Prostate gland (tissue), 2 donors: ENCODE measurements around the gene JSRP1. TPM values are rescaled to one million over a fixed set of nuclear protein-coding genes. Genes with fewer than 3 reads are reported as not detected.

Experiments used
- DNase-seq: peaks from one replicate; pipeline ENCODE4 v3.0.0-alpha.2; 2019; ENCODE audit warnings: low spot score
- H3K27ac ChIP-seq, 2 donors: fragments of 200-600 bp; sonication (generic); 2 replicates each; pipeline ENCODE4 v1.5.1; 2017 to 2019
- H3K27me3 ChIP-seq: fragments of 200-600 bp; sonication (generic); replicated peaks from 2 replicates; pipeline ENCODE4 v1.5.1; 2019; ENCODE audit not compliant: insufficient read depth
- H3K36me3 ChIP-seq, 2 donors: fragments of 200-600 bp; sonication (generic); 1 replicate in 1 of 2; 2 replicates in 1 of 2; pipeline versions ENCODE4 v1.5.1 to v1.8.1; 2017 to 2019
- H3K4me1 ChIP-seq: fragments of 200-600 bp; sonication (generic); replicated peaks from 2 replicates; pipeline ENCODE4 v1.5.1; 2019
- H3K4me3 ChIP-seq, 2 donors: fragments of 200-600 bp; sonication (generic); 2 replicates each; pipeline ENCODE4 v1.5.1; 2017 to 2019
- H3K9me3 ChIP-seq: fragments of 200-600 bp; sonication (generic); 2 replicates; pipeline ENCODE4 v1.5.1; 2017
- CTCF ChIP-seq, 4 experiments: fragments of 200-600 bp in 2 of 4; fragments of 450-650 bp in 2 of 4; sonication (generic) in 2 of 4; IDR thresholded peaks; 1 replicate in 3 of 4; 2 replicates in 1 of 4; pipeline ENCODE4 v1.5.1; 2016 to 2019; ENCODE audit warnings: antibody characterized with exemption in 4 of 4, mild to moderate bottlenecking in 2 of 4, moderate library complexity in 2 of 4
- POLR2A ChIP-seq: fragments of 450-650 bp; IDR thresholded peaks from one replicate; pipeline ENCODE4 v1.6.1; 2016; ENCODE audit warnings: antibody characterized with exemption, mild to moderate bottlenecking
- POLR2AphosphoS5 ChIP-seq: sonication (generic); formaldehyde crosslinking; IDR thresholded peaks from one replicate; pipeline ENCODE4 v1.6.1; 2017; ENCODE audit warnings: antibody characterized with exemption
- WGBS: methylation state at CpG from one replicate; pipeline ENCODE4 v1.1.5; 2018; 5-methylcytosine and 5-hydroxymethylcytosine counted together
- intact Hi-C: fragments of 100-400 bp; cut with DNase I; formaldehyde crosslinking; loops from one replicate; pipeline ENCODE4 v1.14.2; 2022
- total RNA-seq, 2 donors: library from RNA; depleted of rRNA; stranded (reverse); fragments of >200 nt; gene quantifications; one replicate each; pipeline ENCODE4 v1.1.0, GENCODE V29; 2016

JSRP1 gene
- total RNA-seq, 2 donors from 2014 or later, result 0.96 TPM; not detected in 1

GRCh38 chr19:2209408-2209807, 46.8 kb downstream of the JSRP1 start:
- 91% methylated on average over 17 of the region's 17 CpGs for WGBS
- Histone ChIP-seq H3K4me1 (no peaks in the 10 kb centered on the region), H3K27me3 (no peaks in the 10 kb centered on the region), H3K9me3 (no peaks in the 10 kb centered on the region), H3K36me3 (peaks cover 9 to 37% of the 10 kb centered on the region in 2 donors), H3K4me3 (no peak overlapping the region), H3K27ac (no peak overlapping the region)
- DNase-seq, result no peak
- intact Hi-C loops, result no loop called here
- no peak for TF ChIP-seq CTCF (IDR thresholded peaks at IDR 0.05)
- TF ChIP-seq POLR2AphosphoS5, result no peak

- Histone ChIP-seq H3K4me1 (no peaks in the 10 kb centered on the region), H3K36me3 (peaks cover 9 to 37% of the 10 kb centered on the region in 2 donors), H3K4me3 (no peak overlapping the region), H3K9me3 (no peaks in the 10 kb centered on the region), H3K27ac (no peak overlapping the region), H3K27me3 (no peaks in the 10 kb centered on the region)
- WGBS, result 79% methylated on average over 10 of the region's 10 CpGs
- DNase-seq, result no peak
- intact Hi-C loops, result no loop called here
- TF ChIP-seq CTCF (IDR thresholded peaks at IDR 0.05) (no peak), POLR2A (no peak), POLR2AphosphoS5 (no peak)
Observed at GRCh38 chr19:2208975-2209374, 47.2 kb downstream of the JSRP1 start.

- Histone ChIP-seq H3K9me3 (no peaks in the 10 kb centered on the region), H3K4me3 (no peak overlapping the region), H3K27me3 (no peaks in the 10 kb centered on the region), H3K36me3 (peaks cover 9 to 31% of the 10 kb centered on the region in 2 donors), H3K27ac (no peak overlapping the region), H3K4me1 (no peaks in the 10 kb centered on the region)
- WGBS, result 81% methylated on average over 32 of the region's 36 CpGs
- intact Hi-C loops, result no loop called here
- DNase-seq, result no peak
- TF ChIP-seq POLR2AphosphoS5 (no peak), CTCF (IDR thresholded peaks at IDR 0.05) (no peak), POLR2A (no peak)
Observed at GRCh38 chr19:2207991-2208860, 48.0 kb downstream of the JSRP1 start.

GRCh38 chr19:2207008-2207407, 49.2 kb downstream of the JSRP1 start:
- intact Hi-C loops, result no loop called here
- no peaks in the 10 kb centered on the region for H3K4me1 ChIP-seq
- H3K36me3 ChIP-seq, result peaks cover 9 to 29% of the 10 kb centered on the region in 2 donors
- no peak for TF ChIP-seq CTCF (IDR thresholded peaks at IDR 0.05)
- no peak for TF ChIP-seq POLR2AphosphoS5
- TF ChIP-seq POLR2A, result no peak
- H3K27ac ChIP-seq, result no peak overlapping the region
- WGBS, result 88% methylated on average over 15 of the region's 15 CpGs
- H3K9me3 ChIP-seq, result no peaks in the 10 kb centered on the region
- DNase-seq, result no peak
- H3K27me3 ChIP-seq, result no peaks in the 10 kb centered on the region
- no peak overlapping the region for H3K4me3 ChIP-seq

- TF ChIP-seq POLR2A (no peak), POLR2AphosphoS5 (no peak), CTCF (IDR thresholded peaks at IDR 0.05) (no peak)
- Histone ChIP-seq H3K27ac (no peak overlapping the region), H3K27me3 (no peaks in the 10 kb centered on the region), H3K9me3 (no peaks in the 10 kb centered on the region), H3K4me1 (no peaks in the 10 kb centered on the region), H3K36me3 (peaks cover 0 to 9% of the 10 kb centered on the region in 2 donors), H3K4me3 (no peak overlapping the region)
- intact Hi-C loops, result no loop called here
- no peak for DNase-seq
- WGBS, result 93% methylated on average over 15 of the region's 15 CpGs
Observed at GRCh38 chr19:2202366-2202765, 53.9 kb downstream of the JSRP1 start.
